GM21576 (cell line): ENCODE measurements around the gene PALMD.

Source experiments
- ATAC-seq: cut with Tn5 transposase; IDR thresholded peaks from one replicate; pipeline ENCODE4 v1.9.1; 2021; ENCODE audit warnings: mild to moderate bottlenecking, moderate library complexity; ENCODE audit not compliant: unreplicated experiment

The PALMD gene

DNA sequence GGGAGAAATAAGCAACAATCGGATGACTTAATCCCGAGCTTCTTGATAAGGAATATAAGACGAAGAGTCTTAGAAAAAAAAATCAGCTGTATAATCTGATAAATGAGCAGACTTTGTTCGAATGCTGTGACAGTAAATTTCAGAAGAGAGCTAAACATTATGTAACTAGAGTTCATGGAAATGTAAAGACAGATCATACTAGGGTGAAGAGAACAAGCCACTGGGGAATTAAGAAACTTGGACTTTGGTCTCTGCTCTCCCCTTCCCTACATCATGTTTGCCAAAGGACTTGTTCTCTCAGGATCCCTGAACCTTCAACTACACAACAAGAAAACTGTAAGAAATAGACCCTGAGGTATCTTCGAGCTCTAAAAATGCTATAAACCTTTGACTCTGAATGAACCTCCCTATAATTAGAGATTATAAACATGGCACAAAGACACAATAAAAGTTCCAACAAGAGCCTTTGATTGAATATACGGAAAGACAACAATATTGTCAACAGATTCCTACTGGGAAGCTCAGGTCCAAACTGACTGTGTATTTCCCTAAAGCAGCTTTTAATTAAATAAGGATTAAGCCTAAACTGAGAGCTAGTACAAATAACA is 93.0 kb downstream of the PALMD start:
- no peak for ATAC-seq

DNA sequence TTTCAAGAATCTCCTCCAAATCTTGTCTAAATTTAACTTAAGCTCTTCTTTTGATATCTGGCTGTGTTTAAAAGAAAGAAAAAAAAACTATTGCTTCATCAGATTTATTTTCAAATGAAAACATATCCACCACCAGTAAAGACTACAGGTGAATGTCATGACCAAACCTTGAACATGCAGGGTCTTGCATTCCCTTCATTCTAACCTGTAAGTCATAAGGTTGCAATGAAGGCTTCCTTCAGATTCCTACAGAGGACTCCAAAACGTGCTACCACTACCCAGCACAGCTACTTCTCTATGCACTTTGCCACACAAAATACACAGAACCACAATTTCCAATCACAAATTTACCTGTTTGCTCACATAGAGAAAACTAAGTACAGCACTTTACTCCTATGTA is 94.2 kb downstream of the PALMD start:
- no peak for ATAC-seq
